ENCODE measurements around the gene FAM81A.

- TF ChIP-seq CTCF (IDR thresholded peaks at IDR 0.05; ENCODE audit: borderline replicate concordance, extremely low read depth, low read length, poor library complexity, severe bottlenecking) (no peak), EZH2 (IDR thresholded peaks at IDR 0.05; ENCODE audit: borderline replicate concordance, low read depth, low read length, severe bottlenecking) (no peak)
Measured at GRCh38 chr15:59567324-59567723, 129.3 kb downstream of the FAM81A start.
